DND-41 (cell line): ENCODE data around the gene EXOSC7.

Experiments
- ATAC-seq: fragments of 200-7000 bp; cut with Tn5 transposase; 3 replicates; pipeline ENCODE4 v1.9.1; 2021; ENCODE audit warnings: low read depth; ENCODE audit not compliant: insufficient read depth
- DNase-seq: peaks from one replicate; pipeline ENCODE4 v3.0.0-alpha.2; 2020
- H2AFZ ChIP-seq: 2 replicates; pipeline ENCODE4 v1.6.0; 2012; ENCODE audit warnings: low read depth, low read length
- H3K27ac ChIP-seq: 2 replicates; pipeline ENCODE4 v1.5.1; 2012; ENCODE audit warnings: low read length, inconsistent platforms
- H3K27me3 ChIP-seq: fragments of 200-600 bp; sonication (generic); 2 replicates; pipeline ENCODE4 v1.6.0; 2012; ENCODE audit warnings: low read length, mild to moderate bottlenecking, inconsistent platforms; ENCODE audit not compliant: insufficient read depth, poor library complexity
- H3K36me3 ChIP-seq: 2 replicates; pipeline ENCODE4 v1.5.1; 2012; ENCODE audit warnings: low read length, inconsistent platforms; ENCODE audit not compliant: insufficient read depth
- H3K4me1 ChIP-seq: 2 replicates; pipeline ENCODE4 v1.5.1; 2012; ENCODE audit warnings: mild to moderate bottlenecking, low read length; ENCODE audit not compliant: insufficient read depth
- H3K4me2 ChIP-seq: 2 replicates; pipeline ENCODE4 v1.6.0; 2012; ENCODE audit warnings: mild to moderate bottlenecking, moderate library complexity, low read length, inconsistent platforms; ENCODE audit not compliant: insufficient read depth
- H3K4me3 ChIP-seq, 2 experiments: fragments of 200-600 bp in 1 of 2; shearing (Covaris generic) in 1 of 2; 2 replicates each; pipeline ENCODE4 v1.5.1; 2012 to 2016; ENCODE audit warnings: inconsistent platforms in 2 of 2, low read length in 2 of 2, mild to moderate bottlenecking in 2 of 2, low read depth in 1 of 2, moderate library complexity in 1 of 2
- H3K79me2 ChIP-seq: 2 replicates; pipeline ENCODE4 v1.6.0; 2012; ENCODE audit warnings: low read length, inconsistent platforms; ENCODE audit not compliant: insufficient read depth
- H3K9ac ChIP-seq: 2 replicates; pipeline ENCODE4 v1.6.0; 2012; ENCODE audit warnings: low read depth, mild to moderate bottlenecking, inconsistent platforms, low read length, moderate library complexity
- H3K9me3 ChIP-seq: 2 replicates; pipeline ENCODE4 v1.5.1; 2012; ENCODE audit warnings: low read length, moderate library complexity, mild to moderate bottlenecking, inconsistent platforms; ENCODE audit not compliant: insufficient read depth, severe bottlenecking
- H4K20me1 ChIP-seq: 2 replicates; pipeline ENCODE4 v1.6.0; 2012; ENCODE audit warnings: low read length; ENCODE audit not compliant: insufficient read depth
- CTCF ChIP-seq: IDR thresholded peaks from 2 replicates; pipeline ENCODE4 v1.5.1; 2012; ENCODE audit warnings: borderline replicate concordance, low read length, moderate library complexity, mild to moderate bottlenecking; ENCODE audit not compliant: poor library complexity, severe bottlenecking; ENCODE audit errors: extremely low read depth
- EZH2 ChIP-seq: IDR thresholded peaks from 3 replicates; pipeline ENCODE4 v1.6.1; 2012; ENCODE audit warnings: borderline replicate concordance, low read depth, mild to moderate bottlenecking, moderate library complexity, low read length, inconsistent platforms; ENCODE audit not compliant: severe bottlenecking

Gene EXOSC7

GRCh38 chr3:45021524-45022297, 45.7 kb downstream of the EXOSC7 start:
- TF ChIP-seq EZH2, result no peak
- no peak for TF ChIP-seq CTCF
- ATAC-seq, result no peak

GRCh38 chr3:45023675-45024074, 47.6 kb downstream of the EXOSC7 start:
- Histone ChIP-seq H3K4me1 (no peaks in the 10 kb centered on the region), H3K9ac (no peak overlapping the region), H3K4me3 (no peak overlapping the region), H2AFZ (no peak overlapping the region), H3K9me3 (no peaks in the 10 kb centered on the region), H4K20me1 (no peaks in the 10 kb centered on the region), H3K27ac (no peak overlapping the region), H3K27me3 (no peaks in the 10 kb centered on the region), H3K36me3 (no peaks in the 10 kb centered on the region), H3K79me2 (no peaks in the 10 kb centered on the region), H3K4me2 (no peak overlapping the region)
- no peak for ATAC-seq
- no peak for TF ChIP-seq EZH2
- no peak for TF ChIP-seq CTCF
- DNase-seq, result no peak

More at GRCh38 chr3:45021524-45022297, 45.7 kb downstream of the EXOSC7 start:
- Histone ChIP-seq H3K4me1 (no peaks in the 10 kb centered on the region), H3K9me3 (no peaks in the 10 kb centered on the region), H3K36me3 (no peaks in the 10 kb centered on the region), H4K20me1 (no peaks in the 10 kb centered on the region), H3K4me3 (no peak overlapping the region), H3K9ac (no peak overlapping the region), H3K4me2 (no peak overlapping the region), H2AFZ (no peak overlapping the region), H3K27me3 (no peaks in the 10 kb centered on the region), H3K27ac (no peak overlapping the region), H3K79me2 (no peaks in the 10 kb centered on the region)
- DNase-seq, result no peak

- Histone ChIP-seq H3K36me3 (no peaks in the 10 kb centered on the region), H3K9me3 (no peaks in the 10 kb centered on the region), H2AFZ (no peak overlapping the region), H3K4me1 (no peaks in the 10 kb centered on the region), H3K27ac (no peak overlapping the region), H4K20me1 (no peaks in the 10 kb centered on the region), H3K79me2 (no peaks in the 10 kb centered on the region), H3K4me3 (no peak overlapping the region), H3K27me3 (no peaks in the 10 kb centered on the region), H3K9ac (no peak overlapping the region), H3K4me2 (no peak overlapping the region)
- TF ChIP-seq CTCF (no peak), EZH2 (no peak)
- no peak for ATAC-seq
- no peak for DNase-seq
Observed at GRCh38 chr3:45024542-45025255, 48.7 kb downstream of the EXOSC7 start.
